GM12878 (cell line): Measurements from ENCODE around the gene GABRB3. TPM values are rescaled to one million over a fixed set of nuclear protein-coding genes. Genes with fewer than 3 reads are reported as not detected.

Experiments used
- ATAC-seq: fragments of 200-7000 bp; cut with Tn5 transposase; 3 replicates; pipeline ENCODE4 v1.9.1; 2020; ENCODE audit warnings: mild to moderate bottlenecking, moderate library complexity
- BruUV-seq: library from RNA; stranded (reverse); fragments of 400-500 nt; replicated peaks from 2 replicates; lab custom pipeline; 2021; lab: Mats Ljungman, UMichigan
- CTCF ChIA-PET: fragments of 300-600 bp; sonication (Branson Sonifier 250); formaldehyde crosslinking; extraction: SDS; loops from one replicate; lab custom pipeline; 2021; ENCODE audit warnings: inconsistent platforms; lab: Yijun Ruan, JAX
- POLR2A ChIA-PET: fragments of 350-600 bp; formaldehyde crosslinking; extraction: SDS; loops from one replicate; lab custom pipeline; 2021; ENCODE audit warnings: inconsistent platforms; lab: Charles Lee
- RAD21 ChIA-PET: fragments of 300-600 bp; sonication (Branson Sonifier 250); formaldehyde crosslinking; loops from one replicate; lab custom pipeline; 2023; ENCODE audit warnings: antibody characterized with exemption; ENCODE audit not compliant: unreplicated experiment; lab: Charles Lee
- SMC1A ChIA-PET: fragments of 300-600 bp; sonication (Branson Sonifier 250); formaldehyde crosslinking; loops from one replicate; lab custom pipeline; 2023; ENCODE audit not compliant: unreplicated experiment, uncharacterized antibody; lab: Charles Lee
- DNase-seq: peaks from one replicate; pipeline ENCODE4 v3.0.0-alpha.2; 2011; ENCODE audit warnings: low read depth, low spot score
- FAIRE-seq: peaks from 3 replicates; lab custom pipeline; 2011; peaks lifted over from hg19 to GRCh38; lab: Jason Lieb, UNC
- H2AFZ ChIP-seq: 2 replicates; pipeline ENCODE4 v1.6.0; 2011; ENCODE audit warnings: low read depth, low read length, control low read depth; ENCODE audit not compliant: control insufficient read depth
- H3K27ac ChIP-seq: 2 replicates; pipeline ENCODE4 v1.5.1; 2011; ENCODE audit warnings: control low read depth; ENCODE audit not compliant: control insufficient read depth, insufficient read depth
- H3K27me3 ChIP-seq, 2 experiments: replicated peaks in 1 of 2; 2 replicates each; pipeline versions ENCODE4 v1.6.0 to v1.6.1; 2011; ENCODE audit warnings: low read length in 1 of 2; ENCODE audit not compliant: control insufficient read depth in 2 of 2, insufficient read depth in 2 of 2
- H3K36me3 ChIP-seq, 2 experiments: 2 replicates each; pipeline ENCODE4 v1.5.1; 2011; ENCODE audit warnings: low read length in 1 of 2; ENCODE audit not compliant: control insufficient read depth in 2 of 2, insufficient read depth in 2 of 2
- H3K4me1 ChIP-seq: 2 replicates; pipeline ENCODE4 v1.6.1; 2011; ENCODE audit warnings: mild to moderate bottlenecking, low read length, moderate library complexity, mixed read lengths; ENCODE audit not compliant: control insufficient read depth, insufficient read depth
- H3K4me2 ChIP-seq: 2 replicates; pipeline ENCODE4 v1.6.0; 2011; ENCODE audit warnings: control low read depth; ENCODE audit not compliant: control insufficient read depth, insufficient read depth
- H3K4me3 ChIP-seq: fragments of 200-600 bp; sonication (generic); 2 replicates; pipeline ENCODE4 v1.5.1; 2016
- H3K79me2 ChIP-seq: 2 replicates; pipeline ENCODE4 v1.6.0; 2011; ENCODE audit warnings: low read length; ENCODE audit not compliant: control insufficient read depth, insufficient read depth
- H3K9ac ChIP-seq: 2 replicates; pipeline ENCODE4 v1.8.0; 2011; ENCODE audit warnings: low read length, control low read depth, mixed read lengths; ENCODE audit not compliant: control insufficient read depth, insufficient read depth
- H3K9me3 ChIP-seq: replicated peaks from 3 replicates; pipeline ENCODE4 v1.5.1; 2011; ENCODE audit warnings: mild to moderate bottlenecking, low read length; ENCODE audit not compliant: control insufficient read depth, insufficient read depth
- H4K20me1 ChIP-seq: 2 replicates; pipeline ENCODE4 v1.6.0; 2011; ENCODE audit not compliant: control insufficient read depth, insufficient read depth
- CUX1 ChIP-seq: IDR thresholded peaks from 2 replicates; pipeline ENCODE4 v1.6.1; 2012; ENCODE audit warnings: improper control_type of control experiment, low read depth, low read length; ENCODE audit not compliant: insufficient replicate concordance
- POU2F2 ChIP-seq: IDR thresholded peaks from 3 replicates; pipeline ENCODE4 v1.6.1; 2011; ENCODE audit warnings: low read depth, mild to moderate bottlenecking, low read length, borderline replicate concordance
- SREBF1 ChIP-seq: IDR thresholded peaks from 2 replicates; pipeline ENCODE4 v1.6.1; 2012; ENCODE audit warnings: mild to moderate bottlenecking, low read length
- ZBED1 ChIP-seq: IDR thresholded peaks from 2 replicates; pipeline ENCODE4 v1.6.1; 2016; ENCODE audit warnings: borderline replicate concordance
- WGBS: methylation state at CpG from one replicate; pipeline ENCODE4 v1.1.6; 2016; ENCODE audit warnings: low lambda C conversion rate; ENCODE audit not compliant: insufficient replicate concordance, insufficient coverage; ENCODE audit errors: missing lambda C conversion rate; 5-methylcytosine and 5-hydroxymethylcytosine counted together
- in situ Hi-C: fragments of 300-500 bp; cut with MboI; formaldehyde crosslinking; loops from 9 replicates; pipeline ENCODE4 v1.14.3; 2018; ENCODE audit warnings: mixed read lengths
- intact Hi-C: fragments of 100-400 bp; cut with micrococcal nuclease; formaldehyde crosslinking; loops from one replicate; pipeline ENCODE4 v1.14.2; 2022; ENCODE audit not compliant: unreplicated experiment
- polyA plus RNA-seq, 11 experiments: library from polyadenylated mRNA; depleted of rRNA in 4 of 11; unstranded in 6 of 11; stranded (reverse) in 5 of 11; fragments of >200 nt; fragmentation: Nextera tagmentation in 4 of 11; fragmentation: Illumina TruSeq in 1 of 11; extraction: Ambion mirVana in 4 of 11; extraction: Trizol in 1 of 11; gene quantifications; 1 replicate in 1 of 11; 2 replicates in 10 of 11; pipeline versions ENCODE4 v1.2.1 to v1.2.3, GENCODE V29; 2011 to 2016; ENCODE audit warnings: inconsistent platforms in 2 of 11, missing spikeins in 2 of 11, low read depth in 1 of 11
- total RNA-seq, 4 experiments: library from RNA; depleted of rRNA in 3 of 4; stranded (reverse); fragments of >200 nt in 3 of 4; fragmentation: Illumina TruSeq in 1 of 4; extraction: Trizol in 1 of 4; gene quantifications; 2 replicates each; pipeline versions ENCODE4 v1.2.1 to v1.2.3, GENCODE V29; 2013 to 2021

GABRB3 gene
- total and polyA plus RNA-seq, 10 of the 15 experiments (the other 5 are each of a cell fraction or from before 2014, with no cell fraction given) = 0.05 to 0.08 (median 0.05) TPM; not detected in 7

GRCh38 chr15:26640601-26641000 lies 132.3 kb downstream of the GABRB3 start:
- ChIA-PET SMC1A (no interaction called here), POLR2A (no interaction called here), CTCF (no interaction called here), RAD21 (no interaction called here)
- H3K4me1 ChIP-seq = no peaks in the 10 kb centered on the region
- DNase-seq (no peak), FAIRE-seq (no peak), ATAC-seq (no peak)
- H3K4me2 ChIP-seq = no peak overlapping the region
- no peak overlapping the region for H3K4me3 ChIP-seq
- H2AFZ ChIP-seq = no peak overlapping the region
- 72% methylated on average over 5 of the region's 5 CpGs for WGBS
- intact Hi-C loops = no loop called here
- H3K9ac ChIP-seq = no peak overlapping the region
- no peaks in the 10 kb centered on the region for H4K20me1 ChIP-seq
- BruUV-seq = no TSS peak
- no peaks in the 10 kb centered on the region for H3K79me2 ChIP-seq
- no peak for TF ChIP-seq ZBED1
- H3K27ac ChIP-seq = no peak overlapping the region
- in situ Hi-C loops = loop anchor here (25.0 kb wide), 1 partner anchor 1003 kb away; no protein-coding TSS in a partner anchor
- H3K36me3 ChIP-seq = no peaks in the 10 kb centered on the region
- no peaks in the 10 kb centered on the region for H3K27me3 ChIP-seq
- H3K9me3 ChIP-seq = no peaks in the 10 kb centered on the region; the same call in 2 of the 3 replicates

GRCh38 chr15:26639966-26640365 lies 132.9 kb downstream of the GABRB3 start:
- no peak overlapping the region for H2AFZ ChIP-seq
- TF ChIP-seq CUX1 = no peak
- no peak for TF ChIP-seq POU2F2
- TF ChIP-seq SREBF1 = no peak
- DNase-seq (no peak), ATAC-seq (no peak), FAIRE-seq (no peak)
- H3K36me3 ChIP-seq = no peaks in the 10 kb centered on the region
- WGBS = 37% methylated on average over 9 of the region's 9 CpGs
- in situ Hi-C loops = loop anchor here (25.0 kb wide), 1 partner anchor 1003 kb away; no protein-coding TSS in a partner anchor
- no peaks in the 10 kb centered on the region for H4K20me1 ChIP-seq
- no TSS peak for BruUV-seq
- SMC1A ChIA-PET = no interaction called here
- CTCF ChIA-PET = no interaction called here
- RAD21 ChIA-PET = no interaction called here
- H3K9me3 ChIP-seq = no peaks in the 10 kb centered on the region; the same call in 2 of the 3 replicates
- POLR2A ChIA-PET = no interaction called here
- no peak overlapping the region for H3K9ac ChIP-seq
- H3K79me2 ChIP-seq = no peaks in the 10 kb centered on the region
- no peaks in the 10 kb centered on the region for H3K27me3 ChIP-seq
- H3K4me1 ChIP-seq = no peaks in the 10 kb centered on the region
- H3K4me3 ChIP-seq = no peak overlapping the region
- no peak overlapping the region for H3K27ac ChIP-seq
- intact Hi-C loops = no loop called here
- no peak overlapping the region for H3K4me2 ChIP-seq
